ENCODE measurements around the gene NRXN3. TPM values are rescaled to one million over a fixed set of nuclear protein-coding genes. Genes with fewer than 3 reads are reported as not detected.

The NRXN3 gene
- total RNA-seq, 1 donor from 2014 or later: 5.9 TPM

DNA sequence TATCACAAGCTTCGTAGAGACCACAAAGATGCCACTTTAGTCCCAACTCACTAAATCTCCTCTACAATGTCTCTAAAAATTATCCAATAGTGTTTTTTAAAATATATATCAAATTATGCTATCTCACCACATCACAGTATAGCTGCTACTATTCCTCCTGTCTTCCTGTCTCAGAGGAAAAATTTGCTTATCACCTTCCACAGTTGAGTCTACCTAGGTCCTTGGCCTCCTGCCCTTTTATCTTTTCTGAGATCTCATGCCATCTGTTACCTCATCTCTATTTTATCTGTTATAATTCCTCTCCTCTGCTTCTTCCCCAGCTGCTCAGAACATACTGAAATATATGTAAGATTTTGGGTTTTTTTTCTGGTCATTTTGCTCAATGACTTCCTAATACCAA lies 1473.0 kb downstream of the NRXN3 start:
- Histone ChIP-seq H3K27ac (no peak overlapping the region), H4K20me1 (ENCODE audit: low read depth) (no peaks in the 10 kb centered on the region), H3F3A (ENCODE audit: low read depth) (no peaks in the 10 kb centered on the region), H3K4me1 (no peaks in the 10 kb centered on the region), H3K4me3 (no peak overlapping the region), H3K9me3 (ENCODE audit: low read depth) (no peaks in the 10 kb centered on the region), H3K9ac (no peak overlapping the region), H3K79me2 (ENCODE audit: low read depth) (no peaks in the 10 kb centered on the region), H3K36me3 (no peaks in the 10 kb centered on the region), H2AFZ (replicated peaks) (no peak overlapping the region), H3K4me2 (no peak overlapping the region), H3K27me3 (no peaks in the 10 kb centered on the region)
- DNase-seq (ENCODE audit: low spot score): no peak
- Mint-ChIP-seq H3K27me3 (ENCODE audit: insufficient read depth, low read depth) (peaks cover 3% of the 10 kb centered on the region), H3K27ac (no peak overlapping the region), H3K9me3 (no peaks in the 10 kb centered on the region), H3K4me3 (no peak overlapping the region), H3K4me1 (peaks cover 13% of the 10 kb centered on the region), H3K36me3 (no peaks in the 10 kb centered on the region)
- TF ChIP-seq EZH2phosphoT487 (IDR thresholded peaks at IDR 0.05) (no peak), CTCF (IDR thresholded peaks at IDR 0.05) (no peak), EZH2 (IDR thresholded peaks at IDR 0.05) (no peak)

- H3K27me3 Mint-ChIP-seq (ENCODE audit: insufficient read depth, low read depth): no peaks in the 10 kb centered on the region
- no peaks in the 10 kb centered on the region for H3K36me3 ChIP-seq
- no peak overlapping the region for H2AFZ ChIP-seq (replicated peaks)
- no peaks in the 10 kb centered on the region for H4K20me1 ChIP-seq (ENCODE audit: low read depth)
- no peak overlapping the region for H3K27ac ChIP-seq
- no peak overlapping the region for H3K4me3 Mint-ChIP-seq
- H3F3A ChIP-seq (ENCODE audit: low read depth): no peaks in the 10 kb centered on the region
- no peak overlapping the region for H3K9ac ChIP-seq
- no peaks in the 10 kb centered on the region for H3K27me3 ChIP-seq
- no peak overlapping the region for H3K4me3 ChIP-seq
- no peak overlapping the region for H3K4me2 ChIP-seq
- H3K79me2 ChIP-seq (ENCODE audit: low read depth): no peaks in the 10 kb centered on the region
- DNase-seq (ENCODE audit: low spot score): no peak
- no peak overlapping the region for H3K27ac Mint-ChIP-seq
- no peaks in the 10 kb centered on the region for H3K36me3 Mint-ChIP-seq
- H3K9me3 Mint-ChIP-seq: no peaks in the 10 kb centered on the region
- no peaks in the 10 kb centered on the region for H3K9me3 ChIP-seq (ENCODE audit: low read depth)
- H3K4me1 ChIP-seq: no peaks in the 10 kb centered on the region
- peaks cover 13% of the 10 kb centered on the region for H3K4me1 Mint-ChIP-seq
- no peak for TF ChIP-seq EZH2phosphoT487 (IDR thresholded peaks at IDR 0.05)
- no peak for TF ChIP-seq EZH2 (IDR thresholded peaks at IDR 0.05)
- TF ChIP-seq CTCF (IDR thresholded peaks at IDR 0.05): no peak
Measured at GRCh38 chr14:79645753-79646362, 1475.7 kb downstream of the NRXN3 start.

DNA sequence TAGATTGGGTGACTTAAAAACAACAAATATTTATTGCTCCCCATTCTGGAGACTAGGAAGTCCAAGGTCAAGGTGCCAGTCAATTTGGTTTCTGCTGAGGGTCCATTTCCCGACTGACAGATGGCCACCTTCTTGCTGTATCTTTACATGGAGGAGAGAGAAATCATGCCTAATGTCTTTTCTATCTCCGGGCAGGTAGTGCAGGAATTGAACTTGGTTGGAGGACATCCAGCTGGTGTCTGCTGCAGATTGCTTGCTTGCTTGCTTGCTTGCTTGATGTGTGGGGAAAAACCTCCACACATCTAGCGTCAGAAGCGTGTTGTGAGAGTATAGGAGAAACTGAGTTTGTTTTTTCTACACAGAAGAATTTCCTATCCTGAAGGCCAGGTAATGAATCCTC lies 1479.7 kb downstream of the NRXN3 start:
- no peaks in the 10 kb centered on the region for H3K27me3 Mint-ChIP-seq (ENCODE audit: insufficient read depth, low read depth)
- TF ChIP-seq EZH2 (IDR thresholded peaks at IDR 0.05) (no peak), CTCF (IDR thresholded peaks at IDR 0.05) (no peak), EZH2phosphoT487 (IDR thresholded peaks at IDR 0.05) (no peak)
- H3K27ac ChIP-seq: no peak overlapping the region

More for the DNA sequence above, 1479.7 kb downstream of the NRXN3 start:
- Histone ChIP-seq H3K9ac (no peak overlapping the region), H3K4me2 (no peak overlapping the region), H4K20me1 (ENCODE audit: low read depth) (no peaks in the 10 kb centered on the region), H2AFZ (replicated peaks) (no peak overlapping the region), H3K4me1 (no peaks in the 10 kb centered on the region), H3K79me2 (ENCODE audit: low read depth) (no peaks in the 10 kb centered on the region), H3K9me3 (ENCODE audit: low read depth) (no peaks in the 10 kb centered on the region), H3K27me3 (no peaks in the 10 kb centered on the region), H3K4me3 (no peak overlapping the region), H3K36me3 (no peaks in the 10 kb centered on the region), H3F3A (ENCODE audit: low read depth) (no peaks in the 10 kb centered on the region)
- Mint-ChIP-seq H3K27ac (no peak overlapping the region), H3K9me3 (no peaks in the 10 kb centered on the region), H3K36me3 (no peaks in the 10 kb centered on the region), H3K4me3 (no peak overlapping the region), H3K4me1 (no peaks in the 10 kb centered on the region)
- DNase-seq (ENCODE audit: low spot score): no peak
